ENCODE data around the gene PRKAG2.

PRKAG2 gene

GRCh38 chr7:151672716-151673115 lies 204.2 kb downstream of the PRKAG2 start:
- DNase-seq (ENCODE audit: low read depth), result no peak
- no peak for TF ChIP-seq POLR2A (IDR thresholded peaks at IDR 0.05; ENCODE audit: extremely low read depth, insufficient read length)
- no peak for TF ChIP-seq MYC (IDR thresholded peaks at IDR 0.05; ENCODE audit: low read depth, low read length)
- no peak for TF ChIP-seq CTCF (IDR thresholded peaks at IDR 0.05; ENCODE audit: low read depth, low read length)
- no peak for TF ChIP-seq MAX (IDR thresholded peaks at IDR 0.05; ENCODE audit: low read depth, low read length)
- no peak overlapping the region for H3K4me3 ChIP-seq (ENCODE audit: low read depth, low read length)

GRCh38 chr7:151671514-151671913 lies 205.4 kb downstream of the PRKAG2 start:
- no peak overlapping the region for H3K4me3 ChIP-seq (ENCODE audit: low read depth, low read length)
- TF ChIP-seq MYC (IDR thresholded peaks at IDR 0.05; ENCODE audit: low read depth, low read length) (no peak), CTCF (IDR thresholded peaks at IDR 0.05; ENCODE audit: low read depth, low read length) (no peak)
- no peak for DNase-seq (ENCODE audit: low read depth)

GRCh38 chr7:151669762-151670161 lies 207.2 kb downstream of the PRKAG2 start:
- H3K4me3 ChIP-seq (ENCODE audit: low read depth, low read length), result no peak overlapping the region
- DNase-seq (ENCODE audit: low read depth), result no peak
- TF ChIP-seq CTCF (IDR thresholded peaks at IDR 0.05; ENCODE audit: low read depth, low read length) (no peak), MAX (IDR thresholded peaks at IDR 0.05; ENCODE audit: low read depth, low read length) (no peak), POLR2A (IDR thresholded peaks at IDR 0.05; ENCODE audit: extremely low read depth, insufficient read length) (no peak), MYC (IDR thresholded peaks at IDR 0.05; ENCODE audit: low read depth, low read length) (no peak)

GRCh38 chr7:151666886-151667285 lies 210.0 kb downstream of the PRKAG2 start:
- no peak for TF ChIP-seq POLR2A (IDR thresholded peaks at IDR 0.05; ENCODE audit: extremely low read depth, insufficient read length)
- no peak for TF ChIP-seq MAX (IDR thresholded peaks at IDR 0.05; ENCODE audit: low read depth, low read length)
- no peak for TF ChIP-seq MYC (IDR thresholded peaks at IDR 0.05; ENCODE audit: low read depth, low read length)
- no peak for TF ChIP-seq CTCF (IDR thresholded peaks at IDR 0.05; ENCODE audit: low read depth, low read length)
- H3K4me3 ChIP-seq (ENCODE audit: low read depth, low read length), result no peak overlapping the region
- DNase-seq (ENCODE audit: low read depth), result no peak

- DNase-seq (ENCODE audit: low read depth), result no peak
- TF ChIP-seq POLR2A (IDR thresholded peaks at IDR 0.05; ENCODE audit: extremely low read depth, insufficient read length) (no peak), MAX (IDR thresholded peaks at IDR 0.05; ENCODE audit: low read depth, low read length) (no peak), CTCF (IDR thresholded peaks at IDR 0.05; ENCODE audit: low read depth, low read length) (no peak), MYC (IDR thresholded peaks at IDR 0.05; ENCODE audit: low read depth, low read length) (no peak)
- no peak overlapping the region for H3K4me3 ChIP-seq (ENCODE audit: low read depth, low read length)
Measured at GRCh38 chr7:151665368-151665767, 211.5 kb downstream of the PRKAG2 start.

GRCh38 chr7:151664268-151664667 lies 212.6 kb downstream of the PRKAG2 start:
- DNase-seq (ENCODE audit: low read depth), result no peak
- H3K4me3 ChIP-seq (ENCODE audit: low read depth, low read length), result no peak overlapping the region
- no peak for TF ChIP-seq MAX (IDR thresholded peaks at IDR 0.05; ENCODE audit: low read depth, low read length)
- no peak for TF ChIP-seq MYC (IDR thresholded peaks at IDR 0.05; ENCODE audit: low read depth, low read length)

All from NB4 (cell line).